HG03565 (cell line): ENCODE data around the gene ART3.
A peak's percentile ranks its signal among the peaks of the same experiment; 100 is the strongest.
"Not testable (repeated sequence)": the region's sequence is repeated elsewhere in the genome, so short reads cannot be mapped to it uniquely, and the experiment has no call there.

Source experiments
- ATAC-seq: cut with Tn5 transposase; IDR thresholded peaks from one replicate; pipeline ENCODE4 v1.9.1; 2021; ENCODE audit warnings: mild to moderate bottlenecking, moderate library complexity; ENCODE audit not compliant: unreplicated experiment

The ART3 gene

GRCh38 chr4:76074468-76074867, at the start of gene ART3:
ART3 (plus strand) TSS chr4:76074709; CDS start chr4:76075890, 1,181 bp downstream.
- no peak for ATAC-seq

- ATAC-seq: no peak
Observed at GRCh38 chr4:76028350-76028765, 46.2 kb upstream of the ART3 start.

GRCh38 chr4:76029300-76029699, 45.2 kb upstream of the ART3 start:
- ATAC-seq: no peak

GRCh38 chr4:76035141-76035540, 39.4 kb upstream of the ART3 start:
- no peak for ATAC-seq

GRCh38 chr4:76035799-76036380, 38.6 kb upstream of the ART3 start, which contains the start of gene CXCL11:
CXCL11 (minus strand) TSS chr4:76036070; CDS start chr4:76035987, 83 bp downstream.
- ATAC-seq: no peak

- ATAC-seq: no peak
Observed at GRCh38 chr4:76036855-76037254, 37.7 kb upstream of the ART3 start.

GRCh38 chr4:76042241-76042998, 32.1 kb upstream of the ART3 start:
- ATAC-seq: not testable (repeated sequence)

- not testable (repeated sequence) for ATAC-seq
Observed at GRCh38 chr4:76043306-76043705, 31.2 kb upstream of the ART3 start.

GRCh38 chr4:76044686-76045085, 29.8 kb upstream of the ART3 start:
- not testable (repeated sequence) for ATAC-seq

GRCh38 chr4:76049860-76050416, 24.6 kb upstream of the ART3 start:
- not testable (repeated sequence) for ATAC-seq

GRCh38 chr4:76050560-76051050, 23.9 kb upstream of the ART3 start:
- ATAC-seq: not testable (repeated sequence)

GRCh38 chr4:76053730-76054129, 20.8 kb upstream of the ART3 start:
- ATAC-seq: no peak

- peak; percentile 94 for ATAC-seq
Observed at GRCh38 chr4:76055016-76055415, 19.5 kb upstream of the ART3 start.

- ATAC-seq: no peak
Observed at GRCh38 chr4:76055421-76055820, 19.1 kb upstream of the ART3 start.

GRCh38 chr4:76058302-76058701, 16.2 kb upstream of the ART3 start:
- peak; percentile 40 for ATAC-seq

GRCh38 chr4:76058888-76059426, 15.6 kb upstream of the ART3 start:
- no peak for ATAC-seq

GRCh38 chr4:76059750-76060149, 14.8 kb upstream of the ART3 start:
- no peak for ATAC-seq

GRCh38 chr4:76060506-76060905, 14.0 kb upstream of the ART3 start:
- no peak for ATAC-seq

GRCh38 chr4:76061421-76061820, 13.1 kb upstream of the ART3 start:
- ATAC-seq: no peak

- ATAC-seq: peak; percentile 67
Observed at GRCh38 chr4:76061982-76062381, 12.5 kb upstream of the ART3 start.

GRCh38 chr4:76066546-76066945, 8.0 kb upstream of the ART3 start:
- no peak for ATAC-seq
